ENCODE results near the gene DIP2A. TPM values are rescaled to one million over a fixed set of nuclear protein-coding genes. Genes with fewer than 3 reads are reported as not detected.

DIP2A gene
- total and polyA plus RNA-seq, 2 of the 13 experiments (the other 11 are each of a cell fraction or from before 2014, with no cell fraction given), result 18.5 to 37.6 TPM

DNA sequence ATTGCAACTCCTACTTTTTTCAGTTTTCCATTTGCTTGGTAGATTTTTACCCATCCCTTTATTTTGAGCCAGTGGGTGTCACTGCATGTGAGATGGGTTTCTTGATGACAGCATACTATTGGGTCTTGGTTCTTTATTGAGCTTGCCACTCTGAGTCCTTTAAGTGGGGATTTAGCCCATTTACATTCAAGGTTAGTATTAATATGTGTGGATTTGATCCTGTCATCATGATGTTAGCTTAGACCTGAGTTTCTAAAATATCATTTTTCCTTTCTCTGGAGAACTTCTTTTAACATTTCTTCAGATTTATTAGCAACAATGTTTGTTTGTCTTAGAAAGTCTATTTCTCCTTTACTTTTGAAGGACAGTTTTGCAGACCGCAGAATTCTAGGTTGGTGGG is 158.0 kb downstream of the DIP2A start:
- Histone ChIP-seq H3K27ac (ENCODE audit: extremely low read length, insufficient read depth, low read length) (no peak overlapping the region), H3K9me3 (ENCODE audit: low read length) (no peaks in the 10 kb centered on the region), H3K4me2 (ENCODE audit: low read depth, low read length) (no peak overlapping the region), H3K4me1 (ENCODE audit: insufficient read depth, low read length) (peaks cover 26% of the 10 kb centered on the region), H3K36me3 (replicated peaks in 1 of 2; ENCODE audit: control insufficient read depth in 1 of 2, insufficient read depth in 2 of 2, low read length in 2 of 2) (no peaks in the 10 kb centered on the region), H2AFZ (ENCODE audit: low read length) (no peak overlapping the region), H3K9ac (ENCODE audit: insufficient read depth, low read depth, low read length) (no peak overlapping the region), H3K79me2 (ENCODE audit: insufficient read depth, low read length) (no peaks in the 10 kb centered on the region), H3K27me3 (ENCODE audit: control insufficient read depth in 1 of 2, insufficient read depth in 2 of 2, low read length in 2 of 2) (no peaks in the 10 kb centered on the region), H4K20me1 (ENCODE audit: insufficient read depth, low read length) (no peaks in the 10 kb centered on the region), H3K4me3 (replicated peaks in 1 of 3; ENCODE audit: insufficient read depth in 1 of 3, low read depth in 2 of 3, low read length in 3 of 3) (no peak overlapping the region)
- WGBS (ENCODE audit: low lambda C conversion rate), result 66% methylated on average over 1 of the region's 1 CpG
- POLR2A ChIA-PET, result no interaction called here
- ATAC-seq (no peak), FAIRE-seq (no peak), DNase-seq (ENCODE audit: low spot score) (no peak)
- TF ChIP-seq, protein P1, sequence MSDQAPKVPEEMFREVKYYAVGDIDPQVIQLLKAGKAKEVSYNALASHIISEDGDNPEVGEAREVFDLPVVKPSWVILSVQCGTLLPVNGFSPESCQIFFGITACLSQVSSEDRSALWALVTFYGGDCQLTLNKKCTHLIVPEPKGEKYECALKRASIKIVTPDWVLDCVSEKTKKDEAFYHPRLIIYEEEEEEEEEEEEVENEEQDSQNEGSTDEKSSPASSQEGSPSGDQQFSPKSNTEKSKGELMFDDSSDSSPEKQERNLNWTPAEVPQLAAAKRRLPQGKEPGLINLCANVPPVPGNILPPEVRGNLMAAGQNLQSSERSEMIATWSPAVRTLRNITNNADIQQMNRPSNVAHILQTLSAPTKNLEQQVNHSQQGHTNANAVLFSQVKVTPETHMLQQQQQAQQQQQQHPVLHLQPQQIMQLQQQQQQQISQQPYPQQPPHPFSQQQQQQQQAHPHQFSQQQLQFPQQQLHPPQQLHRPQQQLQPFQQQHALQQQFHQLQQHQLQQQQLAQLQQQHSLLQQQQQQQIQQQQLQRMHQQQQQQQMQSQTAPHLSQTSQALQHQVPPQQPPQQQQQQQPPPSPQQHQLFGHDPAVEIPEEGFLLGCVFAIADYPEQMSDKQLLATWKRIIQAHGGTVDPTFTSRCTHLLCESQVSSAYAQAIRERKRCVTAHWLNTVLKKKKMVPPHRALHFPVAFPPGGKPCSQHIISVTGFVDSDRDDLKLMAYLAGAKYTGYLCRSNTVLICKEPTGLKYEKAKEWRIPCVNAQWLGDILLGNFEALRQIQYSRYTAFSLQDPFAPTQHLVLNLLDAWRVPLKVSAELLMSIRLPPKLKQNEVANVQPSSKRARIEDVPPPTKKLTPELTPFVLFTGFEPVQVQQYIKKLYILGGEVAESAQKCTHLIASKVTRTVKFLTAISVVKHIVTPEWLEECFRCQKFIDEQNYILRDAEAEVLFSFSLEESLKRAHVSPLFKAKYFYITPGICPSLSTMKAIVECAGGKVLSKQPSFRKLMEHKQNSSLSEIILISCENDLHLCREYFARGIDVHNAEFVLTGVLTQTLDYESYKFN (CRISPR knock-in tag; conservative IDR thresholded peaks at IDR 0.05), result no peak
- TF ChIP-seq KLF15 (CRISPR knock-in tag; IDR thresholded peaks at IDR 0.05; ENCODE audit: borderline replicate concordance) (no peak), CREB3 (CRISPR knock-in tag; IDR thresholded peaks at IDR 0.05) (no peak)
- in situ Hi-C loops (cut with HindIII; ENCODE audit: extremely low pct_ligation_motif_present, low pct_unique_long_range_greater_than_20kb), result no loop called here
- CTCF ChIA-PET (ENCODE audit: low intra/inter-chr PET ratio, low total read pairs), result no interaction called here
- intact Hi-C loops (cut with micrococcal nuclease; ENCODE audit: unreplicated experiment), result no loop called here
- BruUV-seq (replicated peaks), result no TSS peak

Data from HepG2 (cell line).